Right renal pelvis (tissue), 4 donors: ENCODE data around the gene TMEM178B. TPM values are rescaled to one million over a fixed set of nuclear protein-coding genes. Genes with fewer than 3 reads are reported as not detected.
"Not testable (repeated sequence)": the region's sequence is repeated elsewhere in the genome, so short reads cannot be mapped to it uniquely, and the experiment has no call there.

Source experiments
- DNase-seq, 4 donors: peaks; one replicate each; pipeline ENCODE4 v3.0.0-alpha.2; 2013; ENCODE audit warnings: low read depth in 4 of 4, low spot score in 3 of 4, missing footprints in 1 of 4
- polyA plus RNA-seq, 4 donors: library from polyadenylated mRNA; unstranded; fragments of 120-200 nt; gene quantifications; one replicate each; pipeline ENCODE4 v1.2.1, GENCODE V29; 2013; ENCODE audit not compliant: insufficient read length in 4 of 4

The TMEM178B gene
- polyA plus RNA-seq, 4 donors = 0.19 to 0.56 (median 0.40) TPM

- no peak for DNase-seq
Measured at GRCh38 chr7:141295367-141295895, 221.6 kb downstream of the TMEM178B start.

- no peak for DNase-seq
Measured at GRCh38 chr7:141300816-141301215, 227.0 kb downstream of the TMEM178B start.

GRCh38 chr7:141301544-141301943 is 227.7 kb downstream of the TMEM178B start:
- DNase-seq = no peak

- DNase-seq = no peak
Measured at GRCh38 chr7:141302617-141303016, 228.8 kb downstream of the TMEM178B start.

GRCh38 chr7:141304291-141304690 is 230.4 kb downstream of the TMEM178B start:
- no peak for DNase-seq

- DNase-seq = no peak
Measured at GRCh38 chr7:141306081-141306480, 232.2 kb downstream of the TMEM178B start.

- DNase-seq = no peak
Measured at GRCh38 chr7:141312395-141312794, 238.5 kb downstream of the TMEM178B start.

- DNase-seq = no peak
Measured at GRCh38 chr7:141312828-141313521, 239.1 kb downstream of the TMEM178B start.

- no peak for DNase-seq
Measured at GRCh38 chr7:141313896-141314295, 240.0 kb downstream of the TMEM178B start.

GRCh38 chr7:141317033-141317585 is 243.2 kb downstream of the TMEM178B start:
- DNase-seq = no peak

- no peak for DNase-seq
Measured at GRCh38 chr7:141320287-141320686, 246.4 kb downstream of the TMEM178B start.

- no peak for DNase-seq
Measured at GRCh38 chr7:141322383-141322782, 248.5 kb downstream of the TMEM178B start.

GRCh38 chr7:141323826-141324225 is 250.0 kb downstream of the TMEM178B start:
- no peak for DNase-seq

- DNase-seq = no peak
Measured at GRCh38 chr7:141324870-141325269, 251.0 kb downstream of the TMEM178B start.

GRCh38 chr7:141325275-141325674 is 251.4 kb downstream of the TMEM178B start:
- no peak for DNase-seq

- DNase-seq = no peak
Measured at GRCh38 chr7:141328290-141328689, 254.4 kb downstream of the TMEM178B start.

GRCh38 chr7:141330285-141330684 is 256.4 kb downstream of the TMEM178B start:
- not testable (repeated sequence) for DNase-seq

- peak in 1 of 4 donors; percentile 24 for DNase-seq
Measured at GRCh38 chr7:141333459-141333858, 259.6 kb downstream of the TMEM178B start.

GRCh38 chr7:141335164-141335563 is 261.3 kb downstream of the TMEM178B start:
- DNase-seq = no peak

- DNase-seq = no peak
Measured at GRCh38 chr7:141339603-141340002, 265.7 kb downstream of the TMEM178B start.

- DNase-seq = no peak
Measured at GRCh38 chr7:141340991-141341390, 267.1 kb downstream of the TMEM178B start.
